ENCODE results near the gene SAE1. TPM values are rescaled to one million over a fixed set of nuclear protein-coding genes. Genes with fewer than 3 reads are reported as not detected.

Gene SAE1
- total RNA-seq, 1 experiment from 2014 or later, result 234 TPM

DNA sequence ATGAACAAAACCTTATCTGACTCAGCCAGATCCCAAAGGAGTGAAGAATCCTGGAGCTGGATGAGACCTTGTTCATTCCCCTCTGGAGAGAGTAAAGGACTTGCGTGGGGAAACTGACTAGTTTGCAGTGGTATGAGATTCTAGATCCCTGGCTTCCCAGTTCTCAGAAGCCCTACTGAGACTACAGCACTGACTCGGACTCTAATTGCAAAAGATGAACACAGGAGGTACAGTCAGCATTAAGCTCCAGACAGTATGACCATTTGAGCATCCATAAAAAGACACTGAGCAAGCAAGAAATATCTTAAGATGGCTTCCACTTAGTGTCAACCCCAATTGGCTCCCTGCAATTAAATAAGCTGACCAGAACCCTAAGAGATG is 23.8 kb upstream of the SAE1 start:
- H3K79me2 ChIP-seq (ENCODE audit: insufficient read depth, low read length), result peaks cover 23% of the 10 kb centered on the region; the same call in 1 of the 2 replicates
- no peaks in the 10 kb centered on the region for H3K9me3 ChIP-seq (ENCODE audit: control insufficient read depth, low read depth, low read length)
- no CpG with 5 or more reads among the region's 2 CpGs for WGBS (ENCODE audit: extremely low coverage, insufficient read length, low lambda C conversion rate)
- H2BK15ac ChIP-seq (ENCODE audit: low read depth, low read length), result no peak overlapping the region
- H3K27ac Mint-ChIP-seq, result peak overlapping the region; percentile 14 to 87 (median 40); a peak in 3 of 7 replicates
- H3K9me3 Mint-ChIP-seq, result no peaks in the 10 kb centered on the region
- no peak overlapping the region for H2BK12ac ChIP-seq (ENCODE audit: insufficient read length, low read depth, low read length)
- H3K4me3 Mint-ChIP-seq, result no peak overlapping the region
- H4K20me1 ChIP-seq (ENCODE audit: control insufficient read depth, insufficient read depth, insufficient read length), result no peaks in the 10 kb centered on the region
- H3K79me1 ChIP-seq (ENCODE audit: insufficient read depth, low read depth, low read length, poor library complexity, severe bottlenecking), result peaks cover 3% of the 10 kb centered on the region
- no peak overlapping the region for H2AFZ ChIP-seq (ENCODE audit: low read length)
- no peak overlapping the region for H2BK20ac ChIP-seq (ENCODE audit: low read depth, low read length, poor library complexity, severe bottlenecking)
- H2BK120ac ChIP-seq (ENCODE audit: low read depth, low read length, poor library complexity, severe bottlenecking), result no peak overlapping the region
- no peak overlapping the region for H3K27ac ChIP-seq (ENCODE audit: insufficient read length, low read depth, low read length)
- TF ChIP-seq CTCF (conservative IDR thresholded peaks at IDR 0.05), result no peak
- no peak overlapping the region for H3K4me2 ChIP-seq (ENCODE audit: insufficient read depth, insufficient read length, low read length)
- no peak overlapping the region for H3K23ac ChIP-seq (ENCODE audit: insufficient read length, low read depth, low read length)
- peaks cover 11% of the 10 kb centered on the region for H3K4me1 ChIP-seq (ENCODE audit: insufficient read depth, low read length)
- H3K14ac ChIP-seq (ENCODE audit: insufficient read depth, low read length), result no peak overlapping the region
- H3K18ac ChIP-seq (ENCODE audit: insufficient read length, low read depth, low read length), result no peak overlapping the region
- H3K27me3 Mint-ChIP-seq (ENCODE audit: low read depth), result no peaks in the 10 kb centered on the region
- peaks cover 19 to 48% (median 44%) of the 10 kb centered on the region in 3 experiments for H3K36me3 Mint-ChIP-seq (ENCODE audit: insufficient read depth in 1 of 3, low read depth in 3 of 3)
- H4K5ac ChIP-seq (ENCODE audit: insufficient read length, low read depth, low read length), result no peak overlapping the region
- H2AK5ac ChIP-seq (ENCODE audit: insufficient read length, low read length), result no peak overlapping the region
- no peak overlapping the region for H3K56ac ChIP-seq (ENCODE audit: insufficient read length, low read depth, low read length)
- no peak overlapping the region for H3T11ph ChIP-seq (ENCODE audit: low read length)
- H4K8ac ChIP-seq (replicated peaks; ENCODE audit: insufficient read length, low read depth, low read length), result no peak overlapping the region
- no peak overlapping the region for H3K4ac ChIP-seq (ENCODE audit: low read depth, low read length)
- H3K4me1 Mint-ChIP-seq, result peaks cover 46 to 49% of the 10 kb centered on the region in 2 experiments
- H3K9ac ChIP-seq (ENCODE audit: extremely low read depth, insufficient read length, low read length), result no peak overlapping the region
- H2BK5ac ChIP-seq (ENCODE audit: insufficient read length, low read length), result no peak overlapping the region
- DNase-seq, result no peak
- H3K23me2 ChIP-seq (ENCODE audit: insufficient read length, low read depth, low read length, poor library complexity, severe bottlenecking), result peaks cover 19% of the 10 kb centered on the region
- no peaks in the 10 kb centered on the region for H3K27me3 ChIP-seq (ENCODE audit: insufficient read depth, low read length)
- H4K91ac ChIP-seq (ENCODE audit: insufficient read length, low read depth, low read length), result no peak overlapping the region

All from H9 (cell line).